NCI-H82 treated with DMSO at 0.1 percent for 48 hours (cell line): Measurements from ENCODE around the gene MCM5.
"Not testable (repeated sequence)": the region's sequence is repeated elsewhere in the genome, so short reads cannot be mapped to it uniquely, and the experiment has no call there.

ENCODE experiments used
- DNase-seq: peaks from one replicate; lab custom pipeline; 2025; ENCODE audit not compliant: unreplicated experiment; lab: John Stamatoyannopoulos, UW

MCM5 gene

GRCh38 chr22:35450824-35451569, 51.1 kb downstream of the MCM5 start:
- DNase-seq = no peak

GRCh38 chr22:35451592-35451991, 51.7 kb downstream of the MCM5 start:
- DNase-seq = no peak

- no peak for DNase-seq
Observed at GRCh38 chr22:35452351-35452781, 52.4 kb downstream of the MCM5 start.

GRCh38 chr22:35452810-35453743, 53.1 kb downstream of the MCM5 start:
- DNase-seq = no peak

- no peak for DNase-seq
Observed at GRCh38 chr22:35454416-35455054, 54.6 kb downstream of the MCM5 start.

- DNase-seq = no peak
Observed at GRCh38 chr22:35455529-35455928, 55.6 kb downstream of the MCM5 start.

- no peak for DNase-seq
Observed at GRCh38 chr22:35456757-35457156, 56.8 kb downstream of the MCM5 start.

- no peak for DNase-seq
Observed at GRCh38 chr22:35457729-35458546, 58.0 kb downstream of the MCM5 start.

- no peak for DNase-seq
Observed at GRCh38 chr22:35458547-35459422, 58.8 kb downstream of the MCM5 start.

- no peak for DNase-seq
Observed at GRCh38 chr22:35459423-35459894, 59.5 kb downstream of the MCM5 start.

GRCh38 chr22:35459976-35460375, 60.0 kb downstream of the MCM5 start:
- DNase-seq = not testable (repeated sequence)

- no peak for DNase-seq
Observed at GRCh38 chr22:35460688-35461087, 60.7 kb downstream of the MCM5 start.

GRCh38 chr22:35462498-35463230, 62.7 kb downstream of the MCM5 start:
- DNase-seq = no peak

GRCh38 chr22:35463231-35463933, 63.4 kb downstream of the MCM5 start:
- DNase-seq = no peak

- no peak for DNase-seq
Observed at GRCh38 chr22:35464399-35464798, 64.5 kb downstream of the MCM5 start.

GRCh38 chr22:35465109-35465701, 65.3 kb downstream of the MCM5 start:
- DNase-seq = no peak

GRCh38 chr22:35467681-35468434, 67.9 kb downstream of the MCM5 start:
- no peak for DNase-seq
